ENCODE measurements around the gene COX6B1. TPM values are rescaled to one million over a fixed set of nuclear protein-coding genes. Genes with fewer than 3 reads are reported as not detected.

COX6B1 gene
- total RNA-seq, 1 donor from 2014 or later = 448 TPM

DNA sequence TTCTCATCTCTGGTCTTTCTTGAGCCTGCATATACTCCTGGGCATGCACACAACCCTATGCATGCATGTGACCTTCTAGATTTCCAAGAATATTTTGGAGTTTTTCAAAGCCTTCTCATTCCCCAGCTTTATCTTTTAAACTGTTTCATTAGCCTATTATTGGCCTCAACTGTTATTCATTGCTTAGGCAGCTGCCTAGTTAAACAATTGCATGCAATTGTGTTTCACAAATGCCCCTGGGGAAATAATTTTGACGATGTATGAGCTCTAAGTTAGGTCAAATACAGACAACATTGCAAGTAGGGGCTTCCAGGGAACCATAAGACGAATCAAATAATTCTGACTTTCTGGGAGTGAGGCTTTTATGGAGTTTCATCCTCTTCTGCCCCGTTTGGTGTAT lies 15.9 kb downstream of the COX6B1 start:
- TF ChIP-seq, protein P1, sequence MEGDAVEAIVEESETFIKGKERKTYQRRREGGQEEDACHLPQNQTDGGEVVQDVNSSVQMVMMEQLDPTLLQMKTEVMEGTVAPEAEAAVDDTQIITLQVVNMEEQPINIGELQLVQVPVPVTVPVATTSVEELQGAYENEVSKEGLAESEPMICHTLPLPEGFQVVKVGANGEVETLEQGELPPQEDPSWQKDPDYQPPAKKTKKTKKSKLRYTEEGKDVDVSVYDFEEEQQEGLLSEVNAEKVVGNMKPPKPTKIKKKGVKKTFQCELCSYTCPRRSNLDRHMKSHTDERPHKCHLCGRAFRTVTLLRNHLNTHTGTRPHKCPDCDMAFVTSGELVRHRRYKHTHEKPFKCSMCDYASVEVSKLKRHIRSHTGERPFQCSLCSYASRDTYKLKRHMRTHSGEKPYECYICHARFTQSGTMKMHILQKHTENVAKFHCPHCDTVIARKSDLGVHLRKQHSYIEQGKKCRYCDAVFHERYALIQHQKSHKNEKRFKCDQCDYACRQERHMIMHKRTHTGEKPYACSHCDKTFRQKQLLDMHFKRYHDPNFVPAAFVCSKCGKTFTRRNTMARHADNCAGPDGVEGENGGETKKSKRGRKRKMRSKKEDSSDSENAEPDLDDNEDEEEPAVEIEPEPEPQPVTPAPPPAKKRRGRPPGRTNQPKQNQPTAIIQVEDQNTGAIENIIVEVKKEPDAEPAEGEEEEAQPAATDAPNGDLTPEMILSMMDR (IDR thresholded peaks at IDR 0.05; ENCODE audit: partially characterized antibody, unreplicated experiment) = no peak
- H3K4me3 Mint-ChIP-seq (ENCODE audit: unreplicated experiment) = no peak overlapping the region
- no peak overlapping the region for H3K27ac Mint-ChIP-seq (ENCODE audit: unreplicated experiment)
- no peaks in the 10 kb centered on the region for H3K9me3 Mint-ChIP-seq (ENCODE audit: unreplicated experiment)
- no peaks in the 10 kb centered on the region for H3K36me3 Mint-ChIP-seq (ENCODE audit: unreplicated experiment)
- no peak for DNase-seq
- no peaks in the 10 kb centered on the region for H3K4me1 Mint-ChIP-seq (ENCODE audit: low read depth, unreplicated experiment)
- peaks cover 3% of the 10 kb centered on the region for H3K27me3 Mint-ChIP-seq (ENCODE audit: unreplicated experiment)

DNA sequence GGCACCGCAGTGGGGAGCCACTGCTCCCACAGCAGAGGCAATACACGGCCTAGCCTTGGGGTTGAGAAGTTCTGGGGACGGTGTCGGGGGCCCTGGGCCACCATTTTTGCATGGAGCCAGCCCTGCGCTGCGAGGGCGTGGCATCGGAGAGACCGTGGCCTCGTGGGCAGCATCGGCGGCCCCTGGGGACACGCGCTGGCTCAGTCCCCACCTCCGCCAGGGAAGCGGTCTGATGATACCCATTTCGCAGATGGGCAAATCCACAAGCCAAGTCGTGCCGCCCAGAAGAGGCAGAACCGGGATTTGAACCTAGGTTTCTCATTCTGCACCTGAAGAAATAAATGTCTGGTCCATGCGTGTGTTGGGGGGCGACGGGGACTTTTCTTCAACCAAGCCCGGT lies 17.0 kb downstream of the COX6B1 start:
- no peaks in the 10 kb centered on the region for H3K4me1 Mint-ChIP-seq (ENCODE audit: low read depth, unreplicated experiment)
- H3K4me3 Mint-ChIP-seq (ENCODE audit: unreplicated experiment) = no peak overlapping the region
- H3K27ac Mint-ChIP-seq (ENCODE audit: unreplicated experiment) = no peak overlapping the region
- DNase-seq = no peak
- no peaks in the 10 kb centered on the region for H3K9me3 Mint-ChIP-seq (ENCODE audit: unreplicated experiment)
- TF ChIP-seq, protein P1 (IDR thresholded peaks at IDR 0.05; ENCODE audit: partially characterized antibody, unreplicated experiment) = no peak
- H3K27me3 Mint-ChIP-seq (ENCODE audit: unreplicated experiment) = peaks cover 3% of the 10 kb centered on the region
- H3K36me3 Mint-ChIP-seq (ENCODE audit: unreplicated experiment) = no peaks in the 10 kb centered on the region

DNA sequence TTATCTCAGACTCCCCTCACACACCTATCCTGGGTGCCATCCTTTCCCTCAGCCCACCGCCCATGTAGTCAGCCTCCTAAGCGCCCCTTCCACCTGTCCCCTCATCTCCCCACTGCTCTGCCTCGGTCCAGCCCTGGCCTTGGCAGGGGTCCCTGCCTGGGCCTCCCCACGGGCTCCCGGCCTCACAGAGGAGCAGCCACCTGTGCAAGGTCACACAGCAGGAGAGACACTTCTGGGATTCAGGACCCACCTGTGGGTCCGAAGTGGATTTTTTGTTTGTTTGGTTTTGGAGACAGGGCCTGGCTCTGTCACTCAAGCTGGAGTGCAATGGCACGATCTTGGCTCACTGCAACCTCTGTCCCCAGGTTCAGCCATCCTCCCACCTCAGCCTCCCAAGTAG lies 17.5 kb downstream of the COX6B1 start:
- DNase-seq = no peak
- H3K4me1 Mint-ChIP-seq (ENCODE audit: low read depth, unreplicated experiment) = no peaks in the 10 kb centered on the region
- H3K27ac Mint-ChIP-seq (ENCODE audit: unreplicated experiment) = no peak overlapping the region
- H3K9me3 Mint-ChIP-seq (ENCODE audit: unreplicated experiment) = no peaks in the 10 kb centered on the region
- peaks cover 3% of the 10 kb centered on the region for H3K27me3 Mint-ChIP-seq (ENCODE audit: unreplicated experiment)
- H3K4me3 Mint-ChIP-seq (ENCODE audit: unreplicated experiment) = no peak overlapping the region
- H3K36me3 Mint-ChIP-seq (ENCODE audit: unreplicated experiment) = no peaks in the 10 kb centered on the region
- TF ChIP-seq, protein P1 (IDR thresholded peaks at IDR 0.05; ENCODE audit: partially characterized antibody, unreplicated experiment) = no peak

DNA sequence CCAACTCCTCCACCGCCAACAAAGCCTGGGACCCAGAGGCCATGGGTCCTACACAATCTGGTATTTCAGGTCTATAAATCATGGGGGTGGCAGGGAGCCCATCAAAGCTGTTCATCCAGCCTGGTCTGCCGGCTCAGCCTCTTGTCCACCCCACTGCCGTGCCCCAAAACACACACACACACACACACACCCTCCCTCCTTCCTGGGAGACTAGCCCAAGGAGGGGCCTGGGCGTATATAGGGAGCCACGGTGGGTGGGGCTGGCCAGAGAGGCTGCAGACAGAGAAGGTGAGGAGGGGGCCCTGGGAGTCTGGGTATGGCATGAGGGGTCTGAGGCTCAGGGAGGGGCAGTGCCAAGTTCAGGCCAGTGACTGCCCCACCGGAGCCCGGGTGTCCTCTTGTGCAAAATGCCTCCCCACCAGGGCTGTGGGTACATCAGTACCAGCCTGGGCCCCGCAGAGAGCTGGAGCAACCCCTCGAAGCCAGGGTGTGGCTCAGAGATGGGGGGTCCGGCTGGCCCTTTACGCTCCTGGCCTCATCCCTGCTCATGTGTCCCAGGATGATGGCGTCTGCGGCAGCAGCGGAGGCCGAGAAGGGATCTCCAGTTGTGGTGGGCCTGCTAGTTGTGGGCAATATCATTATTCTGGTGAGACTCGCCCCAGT lies 18.3 kb downstream of the COX6B1 start, which contains the start of gene UPK1A:
Gene UPK1A (plus strand): TSS at position 267 of the 663 bp plus-strand sequence. CDS start 296 bp downstream, at position 563.
- TF ChIP-seq, protein P1 (IDR thresholded peaks at IDR 0.05; ENCODE audit: partially characterized antibody, unreplicated experiment) = no peak
- no peak for DNase-seq
- no peaks in the 10 kb centered on the region for H3K4me1 Mint-ChIP-seq (ENCODE audit: low read depth, unreplicated experiment)
- no peaks in the 10 kb centered on the region for H3K9me3 Mint-ChIP-seq (ENCODE audit: unreplicated experiment)
- H3K36me3 Mint-ChIP-seq (ENCODE audit: unreplicated experiment) = no peaks in the 10 kb centered on the region
- no peak within 1 kb of the TSS for H3K4me3 Mint-ChIP-seq (ENCODE audit: unreplicated experiment)
- peaks cover 3% of the 10 kb centered on the region for H3K27me3 Mint-ChIP-seq (ENCODE audit: unreplicated experiment)
- no peak within 1 kb of the TSS for H3K27ac Mint-ChIP-seq (ENCODE audit: unreplicated experiment)

DNA sequence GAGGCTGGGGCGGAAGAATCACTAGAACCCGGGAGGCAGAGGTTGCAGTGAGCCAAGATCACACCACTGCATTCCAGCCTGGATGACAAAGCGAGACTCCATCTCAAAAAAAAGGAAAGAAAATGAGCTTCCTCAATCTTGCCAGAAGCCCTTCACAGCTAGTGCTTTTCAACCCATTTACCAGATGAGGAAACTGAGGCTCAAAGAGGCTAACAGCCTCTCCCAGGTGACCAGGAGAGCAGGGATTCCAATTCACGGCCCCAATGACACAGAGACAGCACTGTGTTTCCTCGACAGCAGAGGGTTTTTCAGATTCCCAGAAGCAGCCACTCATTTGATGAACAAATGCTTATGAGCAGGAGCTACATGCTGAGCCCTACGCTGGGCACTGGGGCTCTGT lies 21.4 kb downstream of the COX6B1 start:
- Mint-ChIP-seq H3K4me3 (ENCODE audit: unreplicated experiment) (no peak overlapping the region), H3K36me3 (ENCODE audit: unreplicated experiment) (no peaks in the 10 kb centered on the region), H3K27me3 (ENCODE audit: unreplicated experiment) (peaks cover 3% of the 10 kb centered on the region), H3K9me3 (ENCODE audit: unreplicated experiment) (no peaks in the 10 kb centered on the region), H3K4me1 (ENCODE audit: low read depth, unreplicated experiment) (no peaks in the 10 kb centered on the region), H3K27ac (ENCODE audit: unreplicated experiment) (no peak overlapping the region)
- TF ChIP-seq, protein P1 (IDR thresholded peaks at IDR 0.05; ENCODE audit: partially characterized antibody, unreplicated experiment) = no peak
- no peak for DNase-seq
